Smooth muscle cell (in vitro differentiated cells): ENCODE results near the gene FRMPD3. TPM values are rescaled to one million over a fixed set of nuclear protein-coding genes. Genes with fewer than 3 reads are reported as not detected.

Experiments used
- DNase-seq: peaks from one replicate; lab custom pipeline; 2025; ENCODE audit not compliant: unreplicated experiment; lab: John Stamatoyannopoulos, UW
- H2AFZ ChIP-seq: fragments of 200-600 bp; sonication (generic); 2 replicates; pipeline ENCODE4 v1.6.0; 2016; ENCODE audit warnings: antibody characterized with exemption, low read depth, mild to moderate bottlenecking
- H3F3A ChIP-seq: fragments of 200-600 bp; sonication (generic); 2 replicates; pipeline ENCODE4 v1.6.0; 2017; ENCODE audit warnings: antibody characterized with exemption, low read depth
- H3K27ac ChIP-seq: fragments of 200-600 bp; sonication (generic); 2 replicates; pipeline ENCODE4 v1.5.1; 2016; ENCODE audit warnings: low read depth, mild to moderate bottlenecking
- H3K27me3 ChIP-seq: fragments of 200-600 bp; sonication (generic); 2 replicates; pipeline ENCODE4 v1.6.1; 2016; ENCODE audit warnings: low read depth, mild to moderate bottlenecking
- H3K36me3 ChIP-seq: fragments of 200-600 bp; sonication (generic); 2 replicates; pipeline ENCODE4 v1.5.1; 2016; ENCODE audit warnings: low read depth
- H3K4me1 ChIP-seq: fragments of 200-600 bp; sonication (generic); 2 replicates; pipeline ENCODE4 v1.5.1; 2016; ENCODE audit warnings: low read depth
- H3K4me2 ChIP-seq: fragments of 200-600 bp; sonication (generic); 2 replicates; pipeline ENCODE4 v1.6.0; 2016; ENCODE audit warnings: mild to moderate bottlenecking
- H3K4me3 ChIP-seq: fragments of 200-600 bp; sonication (generic); 2 replicates; pipeline ENCODE4 v1.5.1; 2016; ENCODE audit warnings: mild to moderate bottlenecking
- H3K79me2 ChIP-seq: fragments of 200-600 bp; sonication (generic); 2 replicates; pipeline ENCODE4 v1.6.0; 2016; ENCODE audit warnings: low read depth, mild to moderate bottlenecking
- H3K9ac ChIP-seq: fragments of 200-600 bp; sonication (generic); 2 replicates; pipeline ENCODE4 v1.6.0; 2016; ENCODE audit warnings: low read depth
- H3K9me3 ChIP-seq: fragments of 200-600 bp; sonication (generic); replicated peaks from 2 replicates; pipeline ENCODE4 v1.5.1; 2016; ENCODE audit warnings: low read depth
- H4K20me1 ChIP-seq: fragments of 200-600 bp; sonication (generic); 2 replicates; pipeline ENCODE4 v1.6.0; 2016; ENCODE audit warnings: low read depth
- CTCF ChIP-seq: fragments of 200-600 bp; sonication (generic); IDR thresholded peaks from 2 replicates; pipeline ENCODE4 v1.5.1; 2017; ENCODE audit warnings: borderline replicate concordance, mild to moderate bottlenecking, antibody characterized with exemption; ENCODE audit not compliant: insufficient read depth, poor library complexity, severe bottlenecking
- WGBS: methylation state at CpG from one replicate; pipeline ENCODE4 v1.1.7; 2016; ENCODE audit warnings: low lambda C conversion rate; 5-methylcytosine and 5-hydroxymethylcytosine counted together
- polyA plus RNA-seq: library from polyadenylated mRNA; unstranded; fragments of >200 nt; fragmentation: Nextera tagmentation; extraction: Ambion mirVana; gene quantifications from 2 replicates; pipeline ENCODE4 v1.2.1, GENCODE V29; 2016
- total RNA-seq: library from RNA; depleted of rRNA; stranded (reverse); fragments of >200 nt; gene quantifications from 2 replicates; pipeline ENCODE4 v1.2.3, GENCODE V29; 2014

Gene FRMPD3
- total and polyA plus RNA-seq, 2 experiments from 2014 or later: not detected

DNA sequence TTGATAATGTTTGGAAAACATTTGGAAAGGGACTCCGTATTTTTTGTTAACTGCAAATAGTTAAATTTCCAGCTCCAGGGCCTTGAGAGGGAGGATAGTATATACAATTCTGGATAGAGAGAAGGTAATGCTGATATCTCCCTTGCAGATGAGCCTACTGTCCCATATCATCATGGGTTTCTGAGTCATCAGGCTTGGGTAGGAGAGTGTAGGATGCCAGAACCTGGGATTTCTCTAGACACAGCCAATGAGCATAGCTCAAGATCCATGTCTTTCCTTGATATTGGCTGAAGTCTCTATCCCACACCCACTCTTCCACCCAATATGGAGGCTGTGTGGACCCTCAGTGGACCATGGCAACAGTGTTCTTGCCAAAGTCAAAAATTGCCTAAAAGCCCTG is 7.8 kb downstream of the FRMPD3 start:
- no peaks in the 10 kb centered on the region for H3K36me3 ChIP-seq
- no peaks in the 10 kb centered on the region for H3K9me3 ChIP-seq
- H3F3A ChIP-seq: no peaks in the 10 kb centered on the region
- peaks cover 21% of the 10 kb centered on the region for H3K27me3 ChIP-seq
- H4K20me1 ChIP-seq: no peaks in the 10 kb centered on the region
- no peak for DNase-seq
- TF ChIP-seq CTCF: no peak
- H3K9ac ChIP-seq: no peak overlapping the region
- no peak overlapping the region for H3K4me3 ChIP-seq
- WGBS: 88% methylated on average over 1 of the region's 1 CpG
- H3K4me1 ChIP-seq: no peaks in the 10 kb centered on the region
- no peak overlapping the region for H3K4me2 ChIP-seq
- no peak overlapping the region for H2AFZ ChIP-seq
- no peaks in the 10 kb centered on the region for H3K79me2 ChIP-seq
- no peak overlapping the region for H3K27ac ChIP-seq

DNA sequence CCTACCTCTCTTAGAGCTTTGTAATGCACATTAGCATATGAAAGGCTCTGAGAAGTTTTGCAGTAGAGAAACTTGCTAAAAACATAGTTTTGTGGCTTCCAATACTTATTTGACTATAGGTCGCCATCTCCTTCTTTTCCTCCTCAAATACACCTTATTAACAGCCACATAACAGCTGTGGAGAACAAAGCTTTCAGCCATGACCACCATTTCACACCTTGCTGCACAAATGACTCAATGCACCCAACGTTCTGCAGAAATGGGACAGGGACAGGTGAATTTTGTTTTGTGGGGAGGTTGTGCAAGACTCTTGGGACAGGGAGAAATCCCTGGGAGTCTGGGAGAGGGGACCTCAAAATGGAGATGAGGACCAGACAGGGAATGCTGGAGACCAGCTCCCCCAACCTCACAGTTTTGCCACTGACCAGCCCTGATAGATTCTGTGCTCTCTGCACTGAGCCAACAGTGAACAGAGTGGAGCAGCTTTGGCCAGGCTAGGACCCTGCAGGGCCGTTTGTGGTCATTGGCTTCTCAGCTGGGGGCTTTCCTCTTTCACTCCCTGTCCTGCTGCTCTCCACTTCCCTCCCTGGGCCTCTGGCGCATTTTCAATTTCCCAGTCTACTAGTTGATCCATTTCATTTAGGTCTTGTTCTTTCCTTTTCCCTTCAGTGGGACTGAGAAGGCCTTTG is 16.6 kb downstream of the FRMPD3 start:
- 50% methylated on average over 4 of the region's 4 CpGs for WGBS
- Histone ChIP-seq H3F3A (no peaks in the 10 kb centered on the region), H3K4me1 (no peaks in the 10 kb centered on the region), H3K79me2 (no peaks in the 10 kb centered on the region), H3K27ac (no peak overlapping the region), H2AFZ (no peak overlapping the region), H4K20me1 (no peaks in the 10 kb centered on the region), H3K4me3 (no peak overlapping the region), H3K36me3 (no peaks in the 10 kb centered on the region), H3K9ac (no peak overlapping the region), H3K9me3 (no peaks in the 10 kb centered on the region), H3K4me2 (no peak overlapping the region), H3K27me3 (no peaks in the 10 kb centered on the region)
- no peak for TF ChIP-seq CTCF
- no peak for DNase-seq

DNA sequence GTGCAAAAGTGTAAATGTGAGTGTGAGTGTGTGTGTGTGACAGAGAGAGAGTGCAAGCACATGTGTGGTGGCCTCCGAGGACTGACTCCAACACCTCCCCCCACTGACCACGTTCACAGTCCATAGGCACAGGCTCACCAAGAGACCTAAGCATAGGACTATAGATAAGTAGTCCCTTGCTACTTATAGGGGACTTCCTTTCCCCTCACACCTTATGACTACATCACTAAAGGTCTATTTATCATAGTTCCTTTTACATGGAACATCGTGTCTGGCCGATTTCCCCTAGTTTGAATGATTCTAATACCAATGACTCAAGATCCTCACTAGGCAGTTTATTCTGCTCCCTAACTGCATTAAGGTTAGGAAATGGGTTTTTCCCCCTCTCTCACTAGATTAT is 17.8 kb downstream of the FRMPD3 start:
- Histone ChIP-seq H3K9me3 (no peaks in the 10 kb centered on the region), H3K36me3 (no peaks in the 10 kb centered on the region), H3K27me3 (no peaks in the 10 kb centered on the region), H3K27ac (no peak overlapping the region), H4K20me1 (no peaks in the 10 kb centered on the region), H3K4me2 (no peak overlapping the region), H3K4me3 (no peak overlapping the region), H2AFZ (no peak overlapping the region), H3K9ac (no peak overlapping the region), H3F3A (no peaks in the 10 kb centered on the region), H3K79me2 (no peaks in the 10 kb centered on the region), H3K4me1 (no peaks in the 10 kb centered on the region)
- no peak for DNase-seq
- WGBS: 83% methylated on average over 4 of the region's 4 CpGs
- no peak for TF ChIP-seq CTCF

DNA sequence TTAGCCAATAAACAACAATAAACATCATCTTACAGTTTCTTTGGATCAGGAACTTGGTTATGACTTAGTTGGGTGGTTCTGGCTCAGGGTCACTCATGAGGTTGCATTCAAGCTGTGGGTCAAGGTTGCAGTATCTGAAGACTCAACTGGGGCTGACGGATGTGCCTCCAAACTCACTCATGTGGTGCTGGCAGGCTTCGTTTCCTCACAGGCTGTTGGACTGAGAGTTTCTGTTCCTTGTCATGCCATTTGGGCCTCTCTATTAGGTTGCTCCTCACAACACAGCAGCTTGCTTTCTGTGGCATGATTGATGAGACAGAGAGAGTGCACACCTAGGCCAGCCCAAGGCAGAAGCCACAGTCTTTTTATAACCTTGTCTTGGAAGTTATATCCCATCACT is 20.7 kb downstream of the FRMPD3 start:
- no peak overlapping the region for H3K4me3 ChIP-seq
- H3F3A ChIP-seq: no peaks in the 10 kb centered on the region
- H3K36me3 ChIP-seq: no peaks in the 10 kb centered on the region
- no peaks in the 10 kb centered on the region for H3K79me2 ChIP-seq
- no peaks in the 10 kb centered on the region for H3K4me1 ChIP-seq
- no peak overlapping the region for H3K27ac ChIP-seq
- no peak for TF ChIP-seq CTCF
- WGBS: 76% methylated on average over 2 of the region's 2 CpGs
- H4K20me1 ChIP-seq: no peaks in the 10 kb centered on the region
- no peak overlapping the region for H2AFZ ChIP-seq
- no peak for DNase-seq
- no peaks in the 10 kb centered on the region for H3K9me3 ChIP-seq
- peaks cover 11% of the 10 kb centered on the region for H3K27me3 ChIP-seq
- H3K9ac ChIP-seq: no peak overlapping the region
- no peak overlapping the region for H3K4me2 ChIP-seq
